IPS-15b (cell line): ENCODE data around the gene TCF25.

Source experiments
- H3K27me3 ChIP-seq: one replicate; pipeline ENCODE4 v1.6.1; 2013; ENCODE audit warnings: low read length; ENCODE audit not compliant: control insufficient read depth, insufficient read depth
- H3K36me3 ChIP-seq: one replicate; pipeline ENCODE4 v1.6.1; 2013; ENCODE audit warnings: low read length; ENCODE audit not compliant: control insufficient read depth, insufficient read depth
- H3K4me1 ChIP-seq: one replicate; pipeline ENCODE4 v1.6.1; 2013; ENCODE audit warnings: mild to moderate bottlenecking, low read length; ENCODE audit not compliant: control insufficient read depth, insufficient read depth
- H3K4me3 ChIP-seq: one replicate; pipeline ENCODE4 v1.5.1; 2013; ENCODE audit warnings: low read depth, low read length
- H3K9ac ChIP-seq: one replicate; pipeline ENCODE4 v1.6.1; 2013; ENCODE audit warnings: low read depth, mild to moderate bottlenecking, low read length
- H3K9me3 ChIP-seq: one replicate; pipeline ENCODE4 v1.6.1; 2013; ENCODE audit warnings: mild to moderate bottlenecking, low read length; ENCODE audit not compliant: control insufficient read depth, insufficient read depth

The TCF25 gene

GRCh38 chr16:89890200-89890599 lies 16.8 kb downstream of the TCF25 start:
- Histone ChIP-seq H3K9ac (no peak overlapping the region), H3K9me3 (no peaks in the 10 kb centered on the region), H3K27me3 (no peaks in the 10 kb centered on the region), H3K4me1 (no peaks in the 10 kb centered on the region), H3K36me3 (peaks cover 41% of the 10 kb centered on the region), H3K4me3 (no peak overlapping the region)

- Histone ChIP-seq H3K27me3 (no peaks in the 10 kb centered on the region), H3K9ac (no peak overlapping the region), H3K4me3 (no peak overlapping the region), H3K36me3 (peaks cover 43% of the 10 kb centered on the region), H3K9me3 (no peaks in the 10 kb centered on the region), H3K4me1 (no peaks in the 10 kb centered on the region)
Observed at GRCh38 chr16:89890886-89891657, 17.7 kb downstream of the TCF25 start.

GRCh38 chr16:89892055-89892630 lies 18.8 kb downstream of the TCF25 start:
- Histone ChIP-seq H3K4me1 (no peaks in the 10 kb centered on the region), H3K4me3 (no peak overlapping the region), H3K36me3 (peaks cover 47% of the 10 kb centered on the region), H3K27me3 (no peaks in the 10 kb centered on the region), H3K9me3 (no peaks in the 10 kb centered on the region), H3K9ac (no peak overlapping the region)

GRCh38 chr16:89892635-89893034 lies 19.2 kb downstream of the TCF25 start:
- Histone ChIP-seq H3K9me3 (no peaks in the 10 kb centered on the region), H3K36me3 (peaks cover 44% of the 10 kb centered on the region)

GRCh38 chr16:89893642-89894548 lies 20.5 kb downstream of the TCF25 start:
- Histone ChIP-seq H3K36me3 (peaks cover 46% of the 10 kb centered on the region), H3K4me3 (no peak overlapping the region), H3K9ac (no peak overlapping the region), H3K9me3 (no peaks in the 10 kb centered on the region), H3K4me1 (no peaks in the 10 kb centered on the region), H3K27me3 (no peaks in the 10 kb centered on the region)

More at GRCh38 chr16:89892635-89893034, 19.2 kb downstream of the TCF25 start:
- Histone ChIP-seq H3K4me1 (no peaks in the 10 kb centered on the region), H3K9ac (no peak overlapping the region), H3K4me3 (no peak overlapping the region), H3K27me3 (no peaks in the 10 kb centered on the region)

GRCh38 chr16:89895482-89896250 lies 22.3 kb downstream of the TCF25 start:
- H3K9me3 ChIP-seq, result no peaks in the 10 kb centered on the region
- no peaks in the 10 kb centered on the region for H3K4me1 ChIP-seq
- no peak overlapping the region for H3K4me3 ChIP-seq
- H3K36me3 ChIP-seq, result peaks cover 58% of the 10 kb centered on the region
- no peak overlapping the region for H3K9ac ChIP-seq
- H3K27me3 ChIP-seq, result no peaks in the 10 kb centered on the region

GRCh38 chr16:89897204-89897603 lies 23.8 kb downstream of the TCF25 start:
- Histone ChIP-seq H3K36me3 (peaks cover 53% of the 10 kb centered on the region), H3K9ac (no peak overlapping the region)

GRCh38 chr16:89898201-89898967 lies 25.0 kb downstream of the TCF25 start:
- Histone ChIP-seq H3K4me1 (no peaks in the 10 kb centered on the region), H3K36me3 (peaks cover 50% of the 10 kb centered on the region), H3K9ac (no peak overlapping the region), H3K9me3 (no peaks in the 10 kb centered on the region), H3K27me3 (no peaks in the 10 kb centered on the region), H3K4me3 (no peak overlapping the region)

More at GRCh38 chr16:89897204-89897603, 23.8 kb downstream of the TCF25 start:
- Histone ChIP-seq H3K4me3 (no peak overlapping the region), H3K27me3 (no peaks in the 10 kb centered on the region), H3K4me1 (no peaks in the 10 kb centered on the region), H3K9me3 (no peaks in the 10 kb centered on the region)

- Histone ChIP-seq H3K9ac (no peak overlapping the region), H3K4me1 (no peaks in the 10 kb centered on the region), H3K4me3 (no peak overlapping the region), H3K9me3 (no peaks in the 10 kb centered on the region), H3K36me3 (peaks cover 58% of the 10 kb centered on the region), H3K27me3 (no peaks in the 10 kb centered on the region)
Observed at GRCh38 chr16:89899879-89900481, 26.6 kb downstream of the TCF25 start.

GRCh38 chr16:89900885-89901284 lies 27.5 kb downstream of the TCF25 start:
- Histone ChIP-seq H3K9me3 (no peaks in the 10 kb centered on the region), H3K4me3 (no peak overlapping the region), H3K36me3 (peaks cover 61% of the 10 kb centered on the region), H3K9ac (no peak overlapping the region), H3K27me3 (no peaks in the 10 kb centered on the region), H3K4me1 (no peaks in the 10 kb centered on the region)
